NCI-H1694 (cell line): ENCODE data around the gene RTN4.
"Not testable (repeated sequence)": the region's sequence is repeated elsewhere in the genome, so short reads cannot be mapped to it uniquely, and the experiment has no call there.

ENCODE experiments used
- DNase-seq: peaks from one replicate; lab custom pipeline; 2025; lab: John Stamatoyannopoulos, UW

The RTN4 gene

DNA sequence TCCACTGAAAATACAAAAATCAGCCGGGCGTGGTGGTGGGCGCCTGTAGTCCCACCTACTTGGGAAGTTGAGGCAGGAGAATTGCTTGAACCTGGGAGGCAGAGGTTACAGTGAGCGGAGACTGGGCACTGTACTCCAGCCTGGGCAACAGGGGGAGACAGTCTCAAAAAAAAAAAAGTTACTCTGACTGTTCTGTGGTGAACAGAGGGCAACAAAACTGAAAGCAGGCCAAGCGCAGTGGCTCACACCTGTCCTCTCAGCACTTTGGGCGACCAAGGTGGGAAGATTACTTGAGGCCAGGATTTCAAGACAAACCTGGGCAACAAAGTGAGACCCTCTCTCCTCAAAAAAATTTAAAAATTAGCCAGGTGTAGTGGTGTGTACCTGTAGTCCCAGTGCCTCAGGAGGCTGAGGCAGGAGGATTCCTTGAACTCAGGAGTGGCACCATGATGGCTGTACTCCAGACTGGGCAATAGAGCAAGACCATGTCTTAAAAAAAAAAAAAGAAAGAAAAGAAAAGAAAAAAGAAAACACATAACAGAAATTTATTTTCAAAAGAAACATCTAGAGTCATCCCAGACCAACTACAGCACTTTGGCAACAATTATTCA is 13.6 kb upstream of the RTN4 start:
- no peak for DNase-seq

DNA sequence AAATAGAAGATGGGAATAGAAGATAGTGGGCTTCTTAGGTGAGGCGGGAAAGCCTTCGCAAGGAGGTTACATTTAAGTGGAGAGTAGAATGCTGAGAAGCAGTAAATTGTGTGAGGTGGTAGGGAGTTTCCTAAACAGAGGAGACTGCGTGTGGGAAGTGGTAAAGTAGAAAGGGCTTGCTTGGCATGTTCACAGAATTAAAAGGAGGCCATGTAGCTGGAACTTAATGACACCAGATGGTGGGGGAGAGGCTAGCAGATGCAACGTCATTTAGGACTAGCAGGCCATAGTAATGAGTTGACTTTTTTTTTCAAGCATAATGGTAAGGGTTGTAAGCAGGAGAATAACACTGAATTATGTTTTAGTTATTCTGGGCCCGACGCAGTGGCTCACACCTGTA is 13.0 kb upstream of the RTN4 start:
- peak; percentile 79 for DNase-seq

- DNase-seq, result no peak
Observed at GRCh38 chr2:55062754-55063153, 12.5 kb upstream of the RTN4 start.

GRCh38 chr2:55061523-55062344 is 11.5 kb upstream of the RTN4 start:
- no peak for DNase-seq

DNA sequence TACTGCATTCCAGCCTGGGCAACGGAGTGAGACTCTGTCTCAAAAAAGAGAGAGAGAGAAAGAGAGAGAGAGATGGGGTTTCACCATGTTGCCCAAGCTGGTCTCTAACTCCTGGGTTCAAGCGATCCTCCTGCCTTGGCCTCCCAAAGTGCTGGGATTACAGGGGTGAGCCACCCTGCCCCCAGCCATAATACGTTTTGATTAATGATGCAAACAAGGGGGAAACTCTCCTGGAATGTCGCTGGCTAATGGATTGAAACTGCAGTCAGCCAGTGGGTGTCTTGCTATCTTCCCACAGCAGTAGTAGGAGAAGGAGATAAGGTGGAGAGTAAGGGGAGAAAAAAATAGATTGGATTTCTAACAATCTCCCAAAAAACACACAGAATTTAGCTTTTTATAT is 9.5 kb upstream of the RTN4 start:
- DNase-seq, result no peak

GRCh38 chr2:55057474-55057873 is 7.2 kb upstream of the RTN4 start:
- DNase-seq, result no peak

DNA sequence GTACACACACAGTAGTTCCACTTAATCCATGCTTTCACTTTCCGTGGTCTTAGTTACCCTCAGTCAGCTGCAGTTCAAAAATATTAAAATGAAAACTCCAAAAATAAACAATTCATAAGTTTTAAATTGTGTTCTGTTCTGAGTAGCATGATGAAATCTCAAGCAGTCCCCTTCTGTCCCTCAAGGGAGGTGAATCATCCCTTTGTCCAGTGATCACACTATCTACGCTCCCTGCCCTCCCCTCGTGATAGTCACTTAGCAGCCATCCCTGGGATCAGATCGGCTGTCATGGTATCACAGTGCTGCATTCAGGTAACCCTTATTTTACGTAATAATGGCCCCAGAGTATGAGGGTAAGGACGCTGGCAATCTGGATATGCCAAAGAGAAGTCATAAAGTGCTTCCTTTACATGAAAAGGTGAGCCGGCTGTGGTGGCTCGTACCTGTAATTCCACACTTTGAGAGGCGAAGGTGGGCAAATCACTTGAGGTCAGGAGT is 5.8 kb upstream of the RTN4 start:
- DNase-seq, result no peak

GRCh38 chr2:55054106-55054875 is 4.0 kb upstream of the RTN4 start:
- DNase-seq, result no peak

DNA sequence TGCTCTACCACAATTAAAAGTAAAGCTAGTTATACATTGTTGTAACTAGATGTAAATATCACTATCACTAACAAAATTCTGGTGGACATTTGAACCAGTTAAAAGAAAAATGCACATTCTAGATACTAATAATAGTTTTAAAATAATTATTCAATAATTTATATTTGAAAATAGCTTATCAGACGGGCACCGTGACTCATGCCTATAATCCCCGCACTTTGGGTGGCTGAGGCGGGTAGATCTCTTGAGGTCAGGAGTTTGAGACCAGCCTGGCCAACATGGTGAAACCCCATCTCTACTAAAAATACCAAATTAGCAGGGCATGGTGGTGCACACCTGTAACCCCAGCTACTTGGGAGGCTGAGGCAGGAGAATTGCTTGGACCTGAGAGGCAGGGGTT is 3.0 kb upstream of the RTN4 start:
- not testable (repeated sequence) for DNase-seq

- no peak for DNase-seq
Observed at GRCh38 chr2:55052129-55053061, 2.1 kb upstream of the RTN4 start.

DNA sequence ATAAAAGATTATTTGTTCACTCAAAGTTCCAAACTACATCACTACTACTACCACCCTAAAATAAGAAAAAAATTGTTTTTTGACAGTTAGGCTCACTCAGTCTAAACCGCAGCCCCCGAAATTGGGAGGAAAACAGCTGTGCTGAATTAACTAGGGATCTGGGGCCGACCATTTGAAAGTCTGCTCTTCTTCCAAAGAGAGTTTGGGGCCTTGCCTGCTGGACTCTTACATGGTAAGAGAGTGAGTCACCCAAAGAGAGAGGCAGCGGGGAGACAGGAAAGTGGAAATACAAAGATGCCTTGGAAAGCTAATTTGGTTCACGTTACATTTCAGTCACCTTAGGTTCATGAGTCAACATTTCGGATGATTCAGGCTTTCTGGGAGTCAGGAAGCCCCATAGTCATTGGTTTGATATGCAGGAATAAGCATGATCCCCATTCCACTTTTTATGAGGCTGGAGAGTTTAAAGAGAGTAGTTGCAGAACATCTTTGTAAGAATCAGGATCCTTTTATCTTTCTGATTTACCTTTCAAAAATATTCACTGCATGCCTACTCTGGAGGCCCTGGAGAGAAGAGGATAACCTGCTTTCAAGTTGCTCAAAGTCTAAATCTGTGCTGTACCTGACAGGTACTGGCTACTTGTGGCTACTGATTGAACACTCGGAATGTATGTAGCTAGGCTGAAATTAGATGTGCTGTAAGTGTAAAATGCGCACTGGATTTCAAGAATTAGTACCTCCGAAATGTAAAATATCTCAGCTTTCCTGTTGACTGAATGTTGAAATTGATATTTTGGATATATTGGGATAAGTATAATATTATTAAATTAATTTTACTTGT is 995 bp upstream of the RTN4 start:
- no peak for DNase-seq

- no peak for DNase-seq
Observed at GRCh38 chr2:55049821-55050099, 491 bp downstream of the RTN4 start.

DNA sequence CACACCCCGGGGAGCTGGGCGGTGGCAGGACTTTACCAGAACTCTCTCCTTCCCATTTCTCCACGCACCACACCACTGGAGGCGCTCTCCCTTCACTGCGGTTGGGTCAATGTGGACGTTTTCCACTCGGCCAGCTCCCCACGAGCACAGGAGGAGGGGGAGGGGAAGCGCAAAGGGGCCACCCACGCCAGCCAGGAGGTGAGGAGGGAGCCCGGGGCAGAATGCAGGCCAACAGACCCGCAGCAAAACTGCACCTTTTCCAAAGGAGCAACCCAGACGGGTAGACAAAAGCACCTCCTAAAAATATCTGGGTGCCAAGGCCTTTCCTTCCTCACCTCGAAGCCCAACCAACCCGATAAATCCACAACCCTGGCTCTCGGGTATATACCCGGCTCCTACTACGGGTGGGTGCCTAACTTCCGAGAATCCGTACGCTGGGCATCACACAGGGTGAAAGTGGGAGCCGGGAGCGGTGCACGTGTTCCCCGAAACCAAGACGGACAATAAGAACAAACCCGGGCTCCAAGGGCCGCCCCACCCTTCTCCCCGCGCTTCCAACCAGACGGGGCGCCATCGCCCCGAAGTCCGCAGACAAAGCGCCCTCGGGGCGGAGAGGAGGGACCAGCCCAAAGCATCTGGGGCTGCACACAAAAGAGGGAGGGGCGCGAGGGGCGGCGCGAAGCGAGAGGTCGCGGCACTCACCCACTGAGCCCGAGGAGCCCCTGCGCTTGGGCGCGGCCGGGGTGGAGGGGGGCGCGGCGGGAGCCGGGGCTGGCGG is 1.0 kb downstream of the RTN4 start:
- DNase-seq, result peak; percentile 61

GRCh38 chr2:55048508-55049042 is 1.7 kb downstream of the RTN4 start:
- DNase-seq, result peak; percentile 61

GRCh38 chr2:55047677-55048299 is 2.5 kb downstream of the RTN4 start:
- no peak for DNase-seq

- no peak for DNase-seq
Observed at GRCh38 chr2:55045780-55046179, 4.5 kb downstream of the RTN4 start.

DNA sequence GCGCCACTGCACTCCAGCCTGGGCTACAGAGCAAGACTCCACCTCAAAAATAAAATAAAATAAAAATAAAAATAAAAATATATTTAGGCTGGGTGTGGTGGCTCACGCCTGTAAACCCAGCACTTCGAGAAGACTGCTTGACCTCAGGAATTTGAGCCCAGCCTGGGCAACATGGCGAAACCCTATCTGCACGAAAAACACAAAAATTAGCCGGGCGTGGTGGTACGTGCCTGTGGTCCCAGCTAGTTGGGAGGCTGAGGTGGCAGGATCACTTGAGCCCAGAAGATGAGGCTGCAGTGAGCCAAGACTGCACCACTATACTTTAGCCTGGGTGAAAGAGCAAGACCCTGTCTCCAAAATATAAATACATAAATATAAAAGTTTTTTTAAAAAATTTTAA is 6.4 kb downstream of the RTN4 start:
- DNase-seq, result no peak

DNA sequence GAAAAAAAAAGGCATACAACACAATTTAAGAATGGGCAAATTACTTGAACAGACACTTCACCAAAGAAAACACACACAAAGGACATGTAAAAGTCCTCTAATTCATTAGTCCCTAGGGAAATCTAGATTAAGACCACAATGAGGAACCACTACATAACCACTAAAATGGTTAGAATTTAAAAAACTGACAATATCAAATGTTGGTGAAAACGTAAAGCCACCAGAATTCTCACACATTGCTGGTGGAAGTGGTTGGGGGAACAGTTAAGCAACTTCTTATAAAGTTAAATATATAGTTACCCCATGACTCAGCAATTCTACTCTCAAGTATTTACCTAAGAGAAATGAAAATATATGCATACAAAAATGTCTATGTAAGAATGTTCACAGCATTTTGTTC is 11.8 kb downstream of the RTN4 start:
- no peak for DNase-seq

GRCh38 chr2:55035716-55036115 is 14.5 kb downstream of the RTN4 start:
- no peak for DNase-seq

DNA sequence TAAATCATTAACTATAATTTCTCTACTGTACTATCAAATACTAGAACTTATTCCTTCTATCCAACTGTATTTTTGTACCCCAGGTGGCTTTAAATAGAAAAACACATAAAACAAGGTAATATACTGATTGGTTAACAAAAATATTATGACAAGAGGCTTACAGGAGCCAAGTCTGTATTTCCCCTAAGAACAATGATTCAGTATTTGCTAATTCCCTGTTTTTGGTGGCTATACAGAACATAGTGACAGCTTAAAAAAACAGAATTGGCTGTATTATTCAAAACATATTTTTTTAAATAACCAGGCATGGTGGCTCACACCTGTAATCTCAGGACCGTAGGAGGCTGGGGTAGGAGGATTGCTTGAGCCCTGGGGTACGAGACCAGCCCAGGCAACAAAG is 16.3 kb downstream of the RTN4 start:
- DNase-seq, result no peak
